ENCODE measurements around the gene USPL1.

GRCh38 chr13:30647420-30647819 is 29.7 kb downstream of the USPL1 start:
- no peak for TF ChIP-seq POLR2A (IDR thresholded peaks at IDR 0.05)
- TF ChIP-seq CTCF (IDR thresholded peaks at IDR 0.05), result no peak
